HG02870 (cell line): ENCODE results near the gene BRAT1.
"Not testable (repeated sequence)": the region's sequence is repeated elsewhere in the genome, so short reads cannot be mapped to it uniquely, and the experiment has no call there.

Source experiments
- ATAC-seq: cut with Tn5 transposase; IDR thresholded peaks from one replicate; pipeline ENCODE4 v1.9.1; 2021; ENCODE audit warnings: mild to moderate bottlenecking, moderate library complexity; ENCODE audit not compliant: unreplicated experiment

The BRAT1 gene

GRCh38 chr7:2564970-2565540 is 9.7 kb upstream of the BRAT1 start:
- no peak for ATAC-seq

DNA sequence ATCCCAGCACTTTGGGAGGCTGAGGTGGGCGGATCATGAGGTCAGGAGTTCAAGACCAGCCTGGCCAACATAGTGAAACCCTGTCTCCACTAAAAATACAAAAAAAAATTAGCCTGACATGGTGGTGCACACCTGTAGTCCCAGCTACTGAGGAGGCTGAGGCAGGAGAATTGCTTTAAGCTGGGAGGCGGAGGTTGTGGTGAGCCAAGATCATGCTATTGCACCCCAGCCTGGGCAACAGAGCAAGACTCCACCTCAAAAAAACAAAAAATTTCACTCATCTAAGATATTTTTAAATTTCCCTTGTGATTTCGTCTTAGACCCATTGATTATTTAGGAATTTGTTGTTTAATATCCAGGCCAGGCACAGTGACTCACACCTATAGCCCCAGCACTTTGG is 8.6 kb upstream of the BRAT1 start:
- not testable (repeated sequence) for ATAC-seq

GRCh38 chr7:2559283-2559950 is 4.1 kb upstream of the BRAT1 start:
- peak; percentile 5 for ATAC-seq

GRCh38 chr7:2558629-2559282 is 3.4 kb upstream of the BRAT1 start, which contains the start of gene IQCE:
IQCE (plus strand) TSS chr7:2558979; CDS start chr7:2559182, 203 bp downstream.
- peak; percentile 52 for ATAC-seq

- no peak for ATAC-seq
Observed at GRCh38 chr7:2554661-2555111, 638 bp downstream of the BRAT1 start.

GRCh38 chr7:2553831-2554581 is 1.3 kb downstream of the BRAT1 start:
- no peak for ATAC-seq

GRCh38 chr7:2553108-2553507 is 2.2 kb downstream of the BRAT1 start:
- no peak for ATAC-seq

- no peak for ATAC-seq
Observed at GRCh38 chr7:2551418-2551817, 3.9 kb downstream of the BRAT1 start.

GRCh38 chr7:2546776-2547586 is 8.3 kb downstream of the BRAT1 start:
- ATAC-seq, result no peak

- ATAC-seq, result no peak
Observed at GRCh38 chr7:2545746-2546425, 9.4 kb downstream of the BRAT1 start.

- no peak for ATAC-seq
Observed at GRCh38 chr7:2544541-2545188, 10.7 kb downstream of the BRAT1 start.

DNA sequence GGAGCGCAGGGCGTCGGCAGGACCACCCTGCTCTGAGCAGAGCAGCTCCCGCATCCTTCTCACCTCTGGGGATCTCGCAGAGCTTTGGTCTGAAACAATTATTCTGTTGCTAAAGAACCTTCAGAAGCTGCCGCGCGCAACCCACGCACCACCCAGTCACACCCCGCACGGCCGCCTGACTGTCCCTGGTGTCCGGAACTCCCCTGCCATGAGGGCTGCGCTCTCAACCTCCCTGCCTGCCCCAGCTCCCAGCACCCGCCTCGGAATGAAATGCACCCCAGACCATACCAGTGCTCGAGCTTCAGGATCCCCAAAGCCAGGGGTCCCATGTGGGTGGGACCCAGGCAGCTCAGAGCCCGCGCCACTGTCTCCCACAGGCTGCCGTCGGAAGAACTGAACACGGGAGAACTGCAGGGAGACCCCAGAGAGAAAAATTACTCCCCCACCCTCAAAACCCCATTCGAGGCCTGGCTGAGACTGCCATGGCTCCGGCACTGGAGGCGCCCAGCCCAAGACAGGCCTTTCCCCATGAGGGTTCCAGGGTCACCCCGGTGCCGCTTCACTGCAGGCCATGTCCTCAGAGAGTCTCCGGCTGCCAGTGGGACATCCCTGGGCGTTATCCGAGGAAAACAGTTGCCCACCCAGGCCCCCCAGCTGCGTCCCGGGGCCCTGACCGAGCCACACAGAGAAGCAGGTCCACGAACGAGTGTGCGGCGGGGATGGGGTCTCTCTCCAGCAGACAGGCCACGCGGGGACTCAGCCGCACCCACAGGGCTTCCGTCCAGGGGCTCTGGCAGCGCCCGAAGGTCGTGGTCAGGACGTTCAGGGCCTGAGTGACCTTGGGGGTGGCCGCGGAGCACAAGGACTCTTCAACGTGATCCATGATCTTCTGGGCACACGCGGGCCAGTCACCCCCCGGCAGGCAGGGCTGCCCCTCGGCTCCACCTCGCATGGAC is 12.1 kb downstream of the BRAT1 start:
- ATAC-seq, result no peak

GRCh38 chr7:2542011-2542915 is 13.1 kb downstream of the BRAT1 start:
- no peak for ATAC-seq

DNA sequence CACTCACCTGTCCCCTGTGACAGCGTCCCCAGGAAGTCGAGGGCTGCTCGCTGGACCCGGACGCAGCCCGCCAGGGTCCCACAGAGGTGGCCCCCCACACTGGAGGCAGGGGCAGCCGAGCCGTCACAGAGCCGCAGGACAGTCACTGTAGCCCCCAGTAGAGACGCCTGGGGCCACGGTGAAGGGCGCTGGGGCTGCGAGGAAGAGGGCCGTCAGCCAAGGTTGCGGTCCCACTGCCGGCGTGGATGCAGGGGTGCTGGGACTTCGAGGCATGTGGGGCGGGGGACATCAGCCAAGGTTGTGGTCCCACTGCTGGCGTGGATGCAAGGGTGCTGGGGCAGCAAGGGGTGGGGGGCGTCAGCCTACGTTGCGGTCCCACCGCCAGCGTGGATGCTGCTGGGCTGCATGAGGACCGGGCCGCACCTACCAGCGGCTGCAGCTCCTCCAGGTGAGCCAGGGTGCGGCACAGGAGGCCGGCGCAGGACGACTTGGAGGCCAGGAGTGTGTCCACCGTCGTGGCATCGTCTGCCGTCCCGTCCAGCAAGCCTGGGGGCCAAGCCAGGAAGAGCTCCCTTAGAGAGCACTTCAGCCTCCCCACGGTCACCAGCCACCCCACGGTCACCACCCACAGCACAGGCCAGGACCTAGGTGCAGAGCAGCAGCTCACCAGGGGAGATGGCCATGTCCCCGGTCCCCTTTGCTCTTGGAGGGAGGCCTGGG is 13.9 kb downstream of the BRAT1 start:
- ATAC-seq, result no peak

GRCh38 chr7:2540641-2541051 is 14.7 kb downstream of the BRAT1 start:
- ATAC-seq, result no peak

- no peak for ATAC-seq
Observed at GRCh38 chr7:2540133-2540532, 15.2 kb downstream of the BRAT1 start.
